ENCODE data around the gene KRT86.

GRCh38 chr12:52252728-52253343, 21.6 kb upstream of the KRT86 start:
- TF ChIP-seq CTCF (IDR thresholded peaks at IDR 0.05; ENCODE audit: low read depth, low read length, poor library complexity, severe bottlenecking) (no peak), EZH2phosphoT487 (IDR thresholded peaks at IDR 0.05; ENCODE audit: borderline replicate concordance, low read length) (no peak)
